A549 (cell line): ENCODE data around the gene MIS18A. TPM values are rescaled to one million over a fixed set of nuclear protein-coding genes. Genes with fewer than 3 reads are reported as not detected.

Experiments
- ATAC-seq, 2 experiments: fragments of 200-7000 bp in 1 of 2; fragments of >200 bp in 1 of 2; cut with Nextera tagmentation in 1 of 2; cut with Tn5 transposase in 1 of 2; 3 replicates each; pipeline versions ENCODE4 v1.8.0 to v1.9.1; 2018 to 2020; ENCODE audit warnings: mild to moderate bottlenecking in 1 of 2, moderate library complexity in 1 of 2
- CTCF ChIA-PET: fragments of 300-600 bp; sonication (Branson Sonifier 250); formaldehyde crosslinking; extraction: SDS; loops from one replicate; lab custom pipeline; 2021; ENCODE audit warnings: antibody characterized with exemption, inconsistent platforms; lab: Yijun Ruan, JAX
- POLR2A ChIA-PET: fragments of 350-600 bp; formaldehyde crosslinking; extraction: SDS; loops from one replicate; lab custom pipeline; 2021; ENCODE audit warnings: antibody characterized with exemption, inconsistent platforms; lab: Yijun Ruan, JAX
- DNase-seq, 2 experiments: peaks; one replicate each; pipeline versions ENCODE4 v3.0.0 to v3.0.0-alpha.2; 2011 to 2016; ENCODE audit warnings: low read depth in 1 of 2, low spot score in 1 of 2
- FAIRE-seq: peaks from 2 replicates; lab custom pipeline; 2011; peaks lifted over from hg19 to GRCh38; lab: Jason Lieb, UNC
- H3K27ac ChIP-seq, 2 experiments: fragments of >200 bp; sonication (Bioruptor Twin); formaldehyde crosslinking; 3 replicates each; pipeline ENCODE4 v1.5.1; 2016 to 2017
- H3K4me1 ChIP-seq: fragments of >200 bp; sonication (Bioruptor Twin); formaldehyde crosslinking; 3 replicates; pipeline ENCODE4 v1.6.1; 2016
- H3K4me2 ChIP-seq: fragments of >200 bp; sonication (Bioruptor Twin); formaldehyde crosslinking; 3 replicates; pipeline ENCODE4 v1.6.1; 2016
- H3K4me3 ChIP-seq: fragments of >200 bp; sonication (Bioruptor Twin); formaldehyde crosslinking; 3 replicates; pipeline ENCODE4 v1.5.1; 2016
- H3K9me3 ChIP-seq: fragments of >200 bp; sonication (Bioruptor Twin); formaldehyde crosslinking; 3 replicates; pipeline ENCODE4 v1.6.1; 2016
- CBX2 ChIP-seq: fragments of 200-600 bp; sonication (generic); IDR thresholded peaks from 2 replicates; pipeline ENCODE4 v1.6.1; 2016; ENCODE audit warnings: low read depth, mild to moderate bottlenecking, borderline replicate concordance
- CBX8 ChIP-seq: fragments of 200-600 bp; sonication (generic); IDR thresholded peaks from 2 replicates; pipeline ENCODE4 v1.6.1; 2016
- CHD2 ChIP-seq: fragments of 150-350 bp; IDR thresholded peaks from 2 replicates; pipeline ENCODE4 v1.6.1; 2014; ENCODE audit warnings: low read length; ENCODE audit not compliant: partially characterized antibody
- CHD4 ChIP-seq: fragments of 200-600 bp; sonication (generic); IDR thresholded peaks from 2 replicates; pipeline ENCODE4 v1.6.1; 2016; ENCODE audit warnings: antibody characterized with exemption, mild to moderate bottlenecking, borderline replicate concordance
- FOSB ChIP-seq: fragments of 250-450 bp; sonication (Bioruptor Pico); IDR thresholded peaks from 2 replicates; pipeline ENCODE4 v1.5.0; 2020; ENCODE audit warnings: mild to moderate bottlenecking, moderate library complexity
- HDAC2 ChIP-seq: fragments of 200-600 bp; sonication (generic); IDR thresholded peaks from 2 replicates; pipeline ENCODE4 v1.6.1; 2016
- JUN ChIP-seq, 2 experiments: fragments of >200 bp; sonication (Bioruptor Twin); formaldehyde crosslinking; IDR thresholded peaks; 2 replicates in 1 of 2; 3 replicates in 1 of 2; pipeline ENCODE4 v1.6.1; 2016 to 2017
- KDM5A ChIP-seq: fragments of 200-600 bp; sonication (generic); IDR thresholded peaks from 2 replicates; pipeline ENCODE4 v1.6.1; 2016; ENCODE audit warnings: antibody characterized with exemption, mild to moderate bottlenecking
- MAFK ChIP-seq: fragments of 450-650 bp; IDR thresholded peaks from 2 replicates; pipeline ENCODE4 v1.6.1; 2014; ENCODE audit not compliant: partially characterized antibody
- MYC ChIP-seq: IDR thresholded peaks from 2 replicates; pipeline ENCODE4 v1.6.1; 2012; ENCODE audit warnings: mild to moderate bottlenecking, inconsistent platforms, low read length, improper control_type of control experiment, borderline replicate concordance
- NFE2L2 ChIP-seq: fragments of 150-350 bp; conservative IDR thresholded peaks from 2 replicates; pipeline ENCODE4 v1.6.1; 2014; ENCODE audit warnings: low read length
- NPAS2 ChIP-seq: fragments of 250-450 bp; sonication (Bioruptor Pico); IDR thresholded peaks from 2 replicates; pipeline ENCODE4 v1.8.0; 2022; ENCODE audit warnings: mild to moderate bottlenecking, moderate library complexity, borderline replicate concordance
- POLR2A ChIP-seq: IDR thresholded peaks from 2 replicates; pipeline ENCODE4 v1.6.1; 2012; ENCODE audit warnings: mild to moderate bottlenecking, low read length
- POLR2AphosphoS2 ChIP-seq: conservative IDR thresholded peaks from 2 replicates; pipeline ENCODE4 v1.6.1; 2012; ENCODE audit warnings: low read length, improper control_type of control experiment, inconsistent platforms
- RCOR1 ChIP-seq: fragments of 150-350 bp; IDR thresholded peaks from 2 replicates; pipeline ENCODE4 v1.6.1; 2014; ENCODE audit warnings: antibody characterized with exemption, low read length, low read depth
- RFX5 ChIP-seq: fragments of 450-650 bp; IDR thresholded peaks from 2 replicates; pipeline ENCODE4 v1.7.1; 2014; ENCODE audit warnings: antibody characterized with exemption, mild to moderate bottlenecking, moderate library complexity
- WGBS: methylation state at CpG from one replicate; pipeline ENCODE4 v1.1.6; 2017; ENCODE audit errors: missing lambda C conversion rate; 5-methylcytosine and 5-hydroxymethylcytosine counted together
- polyA minus RNA-seq: library from RNA; depleted of rRNA, polyadenylated mRNA; stranded (reverse); fragments of >200 nt; gene quantifications from 2 replicates; pipeline ENCODE4 v1.2.3, GENCODE V29; 2011; rRNA and poly(A)+ RNA removed
- polyA plus RNA-seq, 4 experiments: library from polyadenylated mRNA; depleted of rRNA in 3 of 4; stranded (reverse); fragments of >200 nt; fragmentation: RNase III in 1 of 4; extraction: RNeasy Plus Mini Kit Qiagen cat#74134 plus additional on column Dnase treatment in 1 of 4; gene quantifications; 2 replicates in 3 of 4; 3 replicates in 1 of 4; pipeline ENCODE4 v1.2.3, GENCODE V29; 2011 to 2017
- TF ChIP-seq, protein P1 (sequence below): IDR thresholded peaks from 2 replicates; pipeline ENCODE4 v1.6.1; 2012
- TF ChIP-seq, protein P2 (sequence below): fragments of >200 bp; sonication (Bioruptor Twin); formaldehyde crosslinking; IDR thresholded peaks from 3 replicates; pipeline ENCODE4 v1.6.1; 2016
- TF ChIP-seq, protein P3 (sequence below): fragments of >200 bp; sonication (Bioruptor Twin); formaldehyde crosslinking; IDR thresholded peaks from 3 replicates; pipeline ENCODE4 v1.5.1; 2016
- TF ChIP-seq, protein P4 (sequence below): IDR thresholded peaks from 2 replicates; pipeline ENCODE4 v1.6.1; 2012
- TF ChIP-seq, protein P5 (sequence below): fragments of 250-450 bp; sonication (Bioruptor Pico); IDR thresholded peaks from 2 replicates; pipeline ENCODE4 v1.5.0; 2020; ENCODE audit warnings: low read depth, mild to moderate bottlenecking, moderate library complexity
- TF ChIP-seq, protein P6 (sequence below): IDR thresholded peaks from 2 replicates; pipeline ENCODE4 v1.6.1; 2012; ENCODE audit warnings: low read depth, borderline replicate concordance

MIS18A gene, protein sequence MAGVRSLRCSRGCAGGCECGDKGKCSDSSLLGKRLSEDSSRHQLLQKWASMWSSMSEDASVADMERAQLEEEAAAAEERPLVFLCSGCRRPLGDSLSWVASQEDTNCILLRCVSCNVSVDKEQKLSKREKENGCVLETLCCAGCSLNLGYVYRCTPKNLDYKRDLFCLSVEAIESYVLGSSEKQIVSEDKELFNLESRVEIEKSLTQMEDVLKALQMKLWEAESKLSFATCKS
- polyA plus RNA-seq (2011; rRNA removed) (9.3 and 18.4 TPM in 2 replicates), polyA plus RNA-seq (2017; fragmentation: RNase III; extraction: RNeasy Plus Mini Kit Qiagen cat#74134 plus additional on column Dnase treatment) (17.3 to 18.8 TPM (median 17.5 TPM) in 3 replicates), polyA minus RNA-seq (1.5 and 1.7 TPM in 2 replicates)
- 16.2 and 19.2 TPM in 2 replicates for polyA plus RNA-seq (2012; cell fraction: cytosol; rRNA removed)
- polyA plus RNA-seq (2012; cell fraction: nucleus; rRNA removed), result 5.0 and 5.5 TPM in 2 replicates

DNA sequence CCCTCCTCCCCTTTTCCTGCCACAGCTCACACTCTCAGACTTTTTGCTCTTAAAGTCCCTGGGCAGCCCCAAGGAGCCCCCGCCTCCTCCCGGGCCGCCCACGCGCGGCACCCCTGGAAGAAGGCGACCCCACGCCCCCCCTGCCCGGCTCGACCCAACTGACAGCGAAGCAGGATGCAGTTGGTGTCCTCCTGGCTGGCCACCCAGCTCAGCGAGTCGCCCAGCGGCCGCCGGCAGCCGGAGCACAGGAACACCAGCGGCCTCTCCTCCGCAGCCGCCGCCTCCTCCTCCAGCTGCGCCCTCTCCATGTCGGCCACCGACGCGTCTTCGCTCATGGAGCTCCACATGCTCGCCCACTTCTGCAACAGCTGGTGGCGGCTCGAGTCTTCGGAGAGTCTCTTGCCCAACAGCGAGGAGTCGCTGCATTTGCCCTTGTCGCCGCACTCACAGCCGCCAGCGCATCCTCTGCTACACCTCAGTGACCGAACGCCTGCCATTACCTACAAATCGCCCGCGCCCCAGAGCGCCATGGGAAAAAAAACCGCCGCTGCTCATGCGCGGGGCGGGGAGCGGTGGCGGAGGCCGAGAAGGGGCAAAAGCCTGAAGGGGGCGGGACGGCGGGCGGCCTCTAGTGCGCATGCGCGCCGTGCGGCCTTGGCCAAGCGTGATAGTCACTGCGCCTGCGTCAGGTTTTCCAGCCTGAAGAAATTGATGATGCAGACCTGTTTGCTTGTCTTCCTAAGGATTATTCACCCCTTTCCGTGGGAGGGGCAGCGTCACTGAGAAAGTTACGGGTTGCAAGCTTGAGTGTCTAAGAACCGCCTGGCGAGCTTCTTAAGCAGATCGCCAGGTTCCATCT is at the start of gene MIS18A:
Gene MIS18A (minus strand): TSS at position 532 of the 859 bp plus-strand sequence. CDS start 35 bp downstream, at position 497.
- peak within 1 kb of the TSS; percentile 78 for H3K4me3 ChIP-seq
- H3K27ac ChIP-seq, result peak within 1 kb of the TSS; percentile 69 to 92
- H3K4me1 ChIP-seq, result 0 out of 3 replicates have a peak, but pooled peaks cover 14% of the 10 kb centered on the region
- H3K9me3 ChIP-seq, result no peaks in the 10 kb centered on the region
- TF ChIP-seq JUN (IDR thresholded peaks at IDR 0.05) (peak; percentile 40 to 80; a peak in 3 of 5 replicates), HDAC2 (peak; percentile 73; the same call in 1 of the 2 replicates), NFE2L2 (no peak), POLR2A (peak; percentile 53), KDM5A (peak; percentile 88), CBX8 (no peak), NPAS2 (CRISPR knock-in tag) (no peak), FOSB (CRISPR knock-in tag) (no peak), MAFK (peak; percentile 71), CHD2 (no peak), POLR2AphosphoS2 (0 out of 2 replicates have a peak, but pooled peaks have one; percentile 61), MYC (no peak)
- TF ChIP-seq, protein P1, sequence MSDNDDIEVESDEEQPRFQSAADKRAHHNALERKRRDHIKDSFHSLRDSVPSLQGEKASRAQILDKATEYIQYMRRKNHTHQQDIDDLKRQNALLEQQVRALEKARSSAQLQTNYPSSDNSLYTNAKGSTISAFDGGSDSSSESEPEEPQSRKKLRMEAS, result peak; percentile 60
- TF ChIP-seq, protein P2, sequence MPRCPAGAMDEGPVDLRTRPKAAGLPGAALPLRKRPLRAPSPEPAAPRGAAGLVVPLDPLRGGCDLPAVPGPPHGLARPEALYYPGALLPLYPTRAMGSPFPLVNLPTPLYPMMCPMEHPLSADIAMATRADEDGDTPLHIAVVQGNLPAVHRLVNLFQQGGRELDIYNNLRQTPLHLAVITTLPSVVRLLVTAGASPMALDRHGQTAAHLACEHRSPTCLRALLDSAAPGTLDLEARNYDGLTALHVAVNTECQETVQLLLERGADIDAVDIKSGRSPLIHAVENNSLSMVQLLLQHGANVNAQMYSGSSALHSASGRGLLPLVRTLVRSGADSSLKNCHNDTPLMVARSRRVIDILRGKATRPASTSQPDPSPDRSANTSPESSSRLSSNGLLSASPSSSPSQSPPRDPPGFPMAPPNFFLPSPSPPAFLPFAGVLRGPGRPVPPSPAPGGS, result 0 out of 3 replicates have a peak, but pooled peaks have one; percentile 41
- TF ChIP-seq, protein P3, sequence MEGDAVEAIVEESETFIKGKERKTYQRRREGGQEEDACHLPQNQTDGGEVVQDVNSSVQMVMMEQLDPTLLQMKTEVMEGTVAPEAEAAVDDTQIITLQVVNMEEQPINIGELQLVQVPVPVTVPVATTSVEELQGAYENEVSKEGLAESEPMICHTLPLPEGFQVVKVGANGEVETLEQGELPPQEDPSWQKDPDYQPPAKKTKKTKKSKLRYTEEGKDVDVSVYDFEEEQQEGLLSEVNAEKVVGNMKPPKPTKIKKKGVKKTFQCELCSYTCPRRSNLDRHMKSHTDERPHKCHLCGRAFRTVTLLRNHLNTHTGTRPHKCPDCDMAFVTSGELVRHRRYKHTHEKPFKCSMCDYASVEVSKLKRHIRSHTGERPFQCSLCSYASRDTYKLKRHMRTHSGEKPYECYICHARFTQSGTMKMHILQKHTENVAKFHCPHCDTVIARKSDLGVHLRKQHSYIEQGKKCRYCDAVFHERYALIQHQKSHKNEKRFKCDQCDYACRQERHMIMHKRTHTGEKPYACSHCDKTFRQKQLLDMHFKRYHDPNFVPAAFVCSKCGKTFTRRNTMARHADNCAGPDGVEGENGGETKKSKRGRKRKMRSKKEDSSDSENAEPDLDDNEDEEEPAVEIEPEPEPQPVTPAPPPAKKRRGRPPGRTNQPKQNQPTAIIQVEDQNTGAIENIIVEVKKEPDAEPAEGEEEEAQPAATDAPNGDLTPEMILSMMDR, result no peak
- TF ChIP-seq, protein P4, sequence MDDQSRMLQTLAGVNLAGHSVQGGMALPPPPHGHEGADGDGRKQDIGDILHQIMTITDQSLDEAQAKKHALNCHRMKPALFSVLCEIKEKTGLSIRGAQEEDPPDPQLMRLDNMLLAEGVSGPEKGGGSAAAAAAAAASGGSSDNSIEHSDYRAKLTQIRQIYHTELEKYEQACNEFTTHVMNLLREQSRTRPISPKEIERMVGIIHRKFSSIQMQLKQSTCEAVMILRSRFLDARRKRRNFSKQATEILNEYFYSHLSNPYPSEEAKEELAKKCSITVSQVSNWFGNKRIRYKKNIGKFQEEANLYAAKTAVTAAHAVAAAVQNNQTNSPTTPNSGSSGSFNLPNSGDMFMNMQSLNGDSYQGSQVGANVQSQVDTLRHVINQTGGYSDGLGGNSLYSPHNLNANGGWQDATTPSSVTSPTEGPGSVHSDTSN, result peak; percentile 44; the same call in 1 of the 2 replicates
- CTCF ChIA-PET, result interaction anchor here (1.6 kb wide), 1 partner anchor 13 kb away, joined by 3 read pairs; no protein-coding TSS in a partner anchor
- 3% methylated on average over 12 of the region's 69 CpGs for WGBS
- H3K4me2 ChIP-seq, result peak within 1 kb of the TSS; percentile 96
- POLR2A ChIA-PET, result no interaction called here
- ATAC-seq, result peak; percentile 97 to 98
- FAIRE-seq, result no peak
- DNase-seq, result peak; percentile 62 to 90

DNA sequence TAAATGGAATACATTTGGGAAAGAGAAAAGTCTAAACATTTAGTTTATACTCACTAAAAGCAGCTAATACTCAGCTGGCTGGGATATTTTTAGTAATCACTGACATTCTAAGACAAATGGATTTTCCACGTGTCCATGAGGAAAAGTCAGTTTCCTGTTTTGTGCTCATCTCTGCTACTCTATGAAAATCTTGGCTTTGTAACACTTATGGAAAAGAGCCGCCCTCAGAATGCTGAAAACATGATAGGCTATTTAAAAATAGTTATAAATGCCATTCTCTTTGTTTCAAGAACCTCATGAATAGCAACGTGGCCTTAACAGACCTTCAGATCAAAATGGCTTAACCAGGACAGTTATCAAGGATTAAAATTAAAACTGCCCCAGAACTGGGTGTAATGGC is 49.7 kb upstream of the MIS18A start:
- FAIRE-seq (no peak), ATAC-seq (no peak), DNase-seq (no peak)
- Histone ChIP-seq H3K4me3 (no peak overlapping the region), H3K4me1 (no peaks in the 10 kb centered on the region; the same call in 2 of the 3 replicates), H3K27ac (no peak overlapping the region), H3K9me3 (no peaks in the 10 kb centered on the region), H3K4me2 (no peak overlapping the region)
- POLR2A ChIA-PET, result no interaction called here
- CTCF ChIA-PET, result no interaction called here
- WGBS, result 92% methylated on average over 3 of the region's 3 CpGs
- TF ChIP-seq, protein P5, sequence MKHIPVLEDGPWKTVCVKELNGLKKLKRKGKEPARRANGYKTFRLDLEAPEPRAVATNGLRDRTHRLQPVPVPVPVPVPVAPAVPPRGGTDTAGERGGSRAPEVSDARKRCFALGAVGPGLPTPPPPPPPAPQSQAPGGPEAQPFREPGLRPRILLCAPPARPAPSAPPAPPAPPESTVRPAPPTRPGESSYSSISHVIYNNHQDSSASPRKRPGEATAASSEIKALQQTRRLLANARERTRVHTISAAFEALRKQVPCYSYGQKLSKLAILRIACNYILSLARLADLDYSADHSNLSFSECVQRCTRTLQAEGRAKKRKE, result no peak
- TF ChIP-seq POLR2A, result no peak
- TF ChIP-seq RCOR1, result no peak
- no peak for TF ChIP-seq CHD4
- TF ChIP-seq, protein P3, result no peak
- no peak for TF ChIP-seq NFE2L2
- TF ChIP-seq, protein P6, sequence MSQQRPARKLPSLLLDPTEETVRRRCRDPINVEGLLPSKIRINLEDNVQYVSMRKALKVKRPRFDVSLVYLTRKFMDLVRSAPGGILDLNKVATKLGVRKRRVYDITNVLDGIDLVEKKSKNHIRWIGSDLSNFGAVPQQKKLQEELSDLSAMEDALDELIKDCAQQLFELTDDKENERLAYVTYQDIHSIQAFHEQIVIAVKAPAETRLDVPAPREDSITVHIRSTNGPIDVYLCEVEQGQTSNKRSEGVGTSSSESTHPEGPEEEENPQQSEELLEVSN, result no peak
- no peak for TF ChIP-seq HDAC2
- TF ChIP-seq, protein P2, result no peak
- no peak for TF ChIP-seq CBX2
- no peak for TF ChIP-seq RFX5
